ENCODE measurements around the gene SH2D6. TPM values are rescaled to one million over a fixed set of nuclear protein-coding genes. Genes with fewer than 3 reads are reported as not detected.
"Not testable (repeated sequence)": the region's sequence is repeated elsewhere in the genome, so short reads cannot be mapped to it uniquely, and the experiment has no call there.

Gene SH2D6
- polyA plus RNA-seq, 1 donor from 2014 or later: not detected

DNA sequence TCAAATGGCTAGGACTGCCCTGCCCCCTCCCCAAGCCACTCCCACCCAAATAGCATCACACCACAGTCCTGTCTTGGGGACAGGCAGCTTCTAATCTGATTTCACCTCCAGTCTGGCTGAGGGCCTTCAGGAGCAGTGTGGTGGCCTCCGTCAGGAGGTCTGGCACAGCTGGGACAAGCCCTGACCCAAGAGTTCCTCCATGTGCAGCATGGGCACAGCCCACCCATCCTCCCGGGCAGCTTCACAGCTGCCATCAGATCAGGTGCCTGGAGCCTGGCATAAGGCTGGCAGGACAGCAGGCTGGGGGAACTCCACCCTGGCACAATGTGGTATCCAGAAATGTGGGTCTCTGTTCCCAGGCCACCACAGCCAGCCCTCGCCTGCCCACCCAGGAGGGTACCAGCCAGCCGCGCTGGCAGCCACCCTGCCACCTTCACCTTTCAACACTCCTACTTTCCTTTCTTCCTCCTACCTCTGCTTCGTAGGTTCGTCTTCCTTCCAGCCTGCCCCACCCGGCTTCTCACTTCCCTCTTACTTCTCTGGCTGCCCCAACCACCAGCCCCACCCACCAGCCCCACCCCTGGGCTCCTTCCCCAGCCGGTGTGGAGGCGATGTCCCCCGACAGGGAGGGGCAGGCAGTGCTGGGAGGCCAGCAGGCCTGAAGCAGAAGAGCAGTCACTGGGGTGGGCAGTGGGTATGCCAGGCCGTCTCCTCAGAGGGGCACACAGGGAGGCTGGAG is 8.5 kb upstream of the SH2D6 start, which contains the start of gene CAPG:
TSS of gene CAPG (minus strand) at position 522 of the 739 bp plus-strand sequence. CDS start 8,221 bp downstream, outside the sequence.
- Mint-ChIP-seq H3K4me3 (peak within 1 kb of the TSS; percentile 87 to 95 (median 92)), H3K27ac (peak within 1 kb of the TSS; percentile 85 to 95 (median 94)), H3K4me1 (peaks cover 34 to 47% (median 36%) of the 10 kb centered on the region in 3 donors), H3K36me3 (peaks cover 2% of the 10 kb centered on the region), H3K9me3 (no peaks in the 10 kb centered on the region), H3K27me3 (no peaks in the 10 kb centered on the region)

DNA sequence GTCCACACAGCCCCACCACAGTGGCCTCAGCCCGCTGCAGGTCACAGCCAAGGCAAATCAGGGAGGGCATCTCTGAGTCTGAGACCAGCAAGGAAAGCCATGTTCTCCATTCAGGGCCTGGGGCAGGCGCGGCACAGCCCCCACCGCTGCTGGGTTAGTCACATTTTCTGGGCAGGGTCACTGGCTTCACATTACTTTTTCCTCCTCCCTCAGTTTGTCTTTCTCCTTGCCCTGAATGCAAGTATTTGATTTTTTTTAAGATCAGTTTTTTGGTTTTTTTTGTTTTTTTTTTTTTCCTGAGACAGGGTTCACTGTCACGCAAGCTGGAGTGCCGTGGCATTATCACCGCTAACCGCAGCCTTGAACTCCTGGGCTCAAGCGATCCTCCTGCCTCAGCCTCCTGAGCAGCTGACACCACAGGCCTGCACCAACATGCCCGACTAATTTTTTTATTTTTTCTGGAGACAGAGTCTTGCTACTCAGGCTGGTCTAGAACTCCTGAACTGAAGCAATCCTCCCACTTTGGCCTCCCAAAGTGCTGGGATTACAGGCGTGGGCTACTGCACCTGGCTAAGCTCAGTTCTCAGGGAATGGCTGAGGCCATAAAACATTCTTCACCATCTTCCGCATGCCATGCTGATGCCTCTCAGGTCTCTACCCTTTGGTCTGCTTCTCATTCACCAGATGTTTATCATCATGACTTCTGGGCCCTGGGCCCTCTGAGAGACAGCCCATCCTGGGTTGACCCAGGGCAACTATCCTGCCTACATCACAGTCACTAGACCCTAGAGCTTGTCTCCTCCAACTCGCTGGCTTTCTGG is 7.7 kb upstream of the SH2D6 start:
- no peaks in the 10 kb centered on the region for H3K27me3 Mint-ChIP-seq
- peak overlapping the region; percentile 85 to 95 (median 94) for H3K27ac Mint-ChIP-seq
- H3K9me3 Mint-ChIP-seq: no peaks in the 10 kb centered on the region
- H3K4me1 Mint-ChIP-seq: peaks cover 29 to 43% (median 34%) of the 10 kb centered on the region in 3 donors
- peaks cover 2% of the 10 kb centered on the region for H3K36me3 Mint-ChIP-seq
- peak overlapping the region; percentile 87 to 95 (median 92) for H3K4me3 Mint-ChIP-seq

DNA sequence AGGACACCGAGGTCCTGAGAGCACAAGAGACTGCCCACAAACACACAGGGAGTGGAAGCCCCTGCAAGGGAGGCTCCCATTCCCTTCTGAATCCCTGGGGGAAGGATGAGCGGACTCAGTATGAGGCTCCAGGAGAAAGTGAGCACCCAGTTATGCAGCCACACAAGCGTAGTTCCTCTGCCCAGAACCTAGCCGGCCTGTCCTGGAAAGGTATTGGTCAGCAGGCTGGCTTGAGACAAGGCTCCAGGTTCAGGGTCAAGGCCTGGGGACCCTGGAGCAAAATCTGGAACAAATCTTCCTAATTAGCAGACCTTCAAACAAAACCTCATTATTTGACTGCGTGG is 7.1 kb upstream of the SH2D6 start:
- no peaks in the 10 kb centered on the region for H3K27me3 Mint-ChIP-seq
- peaks cover 2% of the 10 kb centered on the region for H3K36me3 Mint-ChIP-seq
- H3K4me3 Mint-ChIP-seq: peak overlapping the region in 3 of 4 donors; percentile 63 to 92 (median 87)
- H3K27ac Mint-ChIP-seq: peak overlapping the region in 2 of 3 donors; percentile 59 to 85
- peaks cover 30 to 40% (median 36%) of the 10 kb centered on the region in 3 donors for H3K4me1 Mint-ChIP-seq
- H3K9me3 Mint-ChIP-seq: no peaks in the 10 kb centered on the region

DNA sequence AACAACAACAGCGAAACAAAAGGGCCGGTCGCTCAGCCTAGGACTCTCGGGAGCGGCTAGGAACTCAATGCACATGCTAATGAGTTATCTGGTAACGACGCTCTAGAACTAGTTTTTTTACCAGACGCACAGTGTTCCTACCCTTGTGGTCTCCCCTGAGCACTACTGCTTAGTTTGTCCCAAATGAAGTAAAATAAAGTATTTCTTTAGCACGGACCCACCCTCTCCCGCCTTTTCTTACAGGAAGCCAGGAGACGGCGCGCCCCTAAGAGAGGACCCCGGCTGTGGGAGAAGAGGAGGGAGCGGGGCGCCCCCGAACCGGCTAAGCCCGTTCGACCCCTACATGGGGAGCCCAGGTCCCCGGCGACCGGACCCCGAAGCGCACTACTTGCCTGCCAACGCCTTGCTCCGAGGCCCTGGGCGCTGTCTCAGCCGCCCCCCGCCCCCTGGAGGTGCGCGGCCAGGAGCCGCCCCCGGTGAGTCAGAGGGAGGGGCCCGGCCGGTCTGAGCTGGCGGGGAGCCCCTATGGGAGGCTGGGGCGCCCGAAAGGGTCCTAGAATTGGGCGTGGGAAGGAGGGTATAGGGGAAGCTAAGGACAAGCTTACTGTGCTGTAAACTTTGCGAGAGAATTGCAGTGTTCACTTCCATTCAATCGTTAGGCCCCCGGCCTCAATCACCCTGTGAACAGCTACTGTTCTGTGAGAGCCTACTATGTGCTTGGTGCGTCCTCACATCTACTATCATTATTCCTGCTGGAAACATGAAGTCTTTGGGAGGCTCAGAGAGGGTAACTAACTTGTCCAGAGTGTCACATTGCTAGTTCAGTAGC is 4.7 kb upstream of the SH2D6 start:
- Mint-ChIP-seq H3K36me3 (no peaks in the 10 kb centered on the region), H3K27me3 (no peaks in the 10 kb centered on the region), H3K27ac (peak overlapping the region; percentile 16 to 83 (median 77)), H3K9me3 (no peaks in the 10 kb centered on the region), H3K4me3 (peak overlapping the region; percentile 86 to 99 (median 97)), H3K4me1 (peaks cover 18 to 34% (median 29%) of the 10 kb centered on the region in 3 donors)

DNA sequence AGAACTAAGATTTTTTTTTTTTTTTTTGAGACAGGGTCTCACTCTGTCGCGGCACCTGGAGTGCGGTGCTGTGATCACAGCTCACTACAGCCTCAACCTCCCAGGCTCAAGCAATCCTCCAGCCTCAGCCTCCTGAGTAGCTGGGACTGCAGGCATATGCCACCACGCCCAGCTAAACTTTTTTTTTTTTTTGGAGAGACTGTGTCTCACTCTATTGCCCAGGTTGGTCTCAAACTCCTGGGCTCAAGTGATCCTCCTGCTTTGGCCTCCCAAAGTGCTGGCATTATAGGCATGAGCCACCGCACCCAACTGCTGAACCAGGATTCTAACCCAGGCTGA is 4.1 kb upstream of the SH2D6 start:
- Mint-ChIP-seq H3K4me3 (peak overlapping the region in 2 of 4 donors; percentile 8 to 58), H3K4me1 (peaks cover 18 to 37% (median 28%) of the 10 kb centered on the region in 3 donors), H3K27ac (peak overlapping the region in 1 of 3 donors; percentile 71)
- H3K27me3 Mint-ChIP-seq, H3K9me3 Mint-ChIP-seq, H3K36me3 Mint-ChIP-seq: not testable (repeated sequence)

DNA sequence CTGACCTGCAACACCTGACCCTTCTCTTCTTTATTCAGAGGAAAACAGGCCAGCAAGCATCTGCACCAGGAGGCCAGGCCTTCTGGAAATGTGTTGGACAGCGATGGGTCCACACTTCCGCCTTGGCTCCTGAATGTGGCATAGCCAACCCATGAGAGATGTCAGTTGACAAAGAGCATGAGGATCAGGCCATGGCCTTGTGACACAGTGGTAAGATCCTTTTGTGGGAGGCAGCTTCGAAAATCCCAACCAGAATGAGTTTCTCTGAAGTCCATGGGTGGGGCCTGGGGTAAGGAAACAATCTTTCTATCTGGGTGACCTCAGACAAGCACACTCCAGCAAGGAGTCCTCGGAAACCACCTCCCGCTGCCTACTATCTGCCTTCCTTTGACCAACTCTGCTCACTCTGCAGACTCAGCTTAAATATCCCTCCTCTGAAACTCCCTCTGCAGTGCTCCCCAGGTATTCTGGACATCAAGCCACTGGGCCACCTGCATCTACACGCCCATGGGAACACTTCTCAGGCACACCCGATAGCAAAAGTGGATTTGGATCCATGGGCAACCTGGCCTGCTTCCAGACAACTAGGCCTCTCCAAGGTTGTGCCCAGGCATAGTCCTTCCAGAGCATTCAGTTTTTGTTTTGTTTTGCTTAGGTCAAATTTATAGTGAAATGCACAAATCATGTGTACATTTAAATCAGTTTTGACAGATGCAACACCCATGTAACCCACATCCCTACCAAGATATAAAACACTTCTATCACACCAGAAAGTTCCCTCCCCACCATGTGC is 3.6 kb upstream of the SH2D6 start:
- Mint-ChIP-seq H3K36me3 (no peaks in the 10 kb centered on the region), H3K4me1 (peaks cover 22 to 41% (median 28%) of the 10 kb centered on the region in 3 donors), H3K27ac (peak overlapping the region in 2 of 3 donors; percentile 10 to 71), H3K4me3 (peak overlapping the region in 3 of 4 donors; percentile 8 to 73 (median 58)), H3K9me3 (no peaks in the 10 kb centered on the region), H3K27me3 (no peaks in the 10 kb centered on the region)

DNA sequence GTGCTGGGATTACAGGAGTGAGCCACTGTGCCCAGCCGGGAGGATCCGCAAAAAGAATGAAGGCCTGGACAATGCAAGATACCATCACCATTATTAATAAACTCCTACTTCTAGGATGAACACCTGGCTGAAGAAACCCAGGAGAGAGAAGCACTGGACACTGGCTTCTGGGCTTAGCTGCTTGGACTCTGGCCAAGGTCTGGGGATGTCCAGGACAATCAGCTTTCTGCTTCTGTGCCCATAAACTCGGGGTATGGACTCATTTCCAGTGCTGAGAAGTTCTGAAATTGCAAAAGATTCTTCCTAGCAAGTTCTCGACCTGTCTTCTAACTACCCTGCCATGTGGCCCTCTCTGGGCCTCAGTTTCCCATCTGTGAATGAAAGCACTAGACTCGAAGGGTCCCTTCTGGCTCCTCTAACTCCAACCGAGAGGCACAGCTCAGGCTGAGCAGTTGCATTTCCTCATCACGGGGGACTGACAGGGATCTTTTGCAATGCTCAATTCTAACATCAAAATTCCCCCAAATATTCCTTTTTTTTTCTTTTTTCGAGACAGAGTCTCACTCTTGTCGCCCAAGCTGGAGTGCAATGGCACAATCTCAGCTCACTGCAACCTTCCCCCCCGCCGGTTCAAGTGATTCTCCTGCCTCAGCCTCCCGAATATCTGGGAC is 2.4 kb upstream of the SH2D6 start:
- Mint-ChIP-seq H3K4me1 (peaks cover 22 to 42% (median 25%) of the 10 kb centered on the region in 3 donors), H3K27ac (peak overlapping the region in 2 of 3 donors; percentile 10 to 16)

DNA sequence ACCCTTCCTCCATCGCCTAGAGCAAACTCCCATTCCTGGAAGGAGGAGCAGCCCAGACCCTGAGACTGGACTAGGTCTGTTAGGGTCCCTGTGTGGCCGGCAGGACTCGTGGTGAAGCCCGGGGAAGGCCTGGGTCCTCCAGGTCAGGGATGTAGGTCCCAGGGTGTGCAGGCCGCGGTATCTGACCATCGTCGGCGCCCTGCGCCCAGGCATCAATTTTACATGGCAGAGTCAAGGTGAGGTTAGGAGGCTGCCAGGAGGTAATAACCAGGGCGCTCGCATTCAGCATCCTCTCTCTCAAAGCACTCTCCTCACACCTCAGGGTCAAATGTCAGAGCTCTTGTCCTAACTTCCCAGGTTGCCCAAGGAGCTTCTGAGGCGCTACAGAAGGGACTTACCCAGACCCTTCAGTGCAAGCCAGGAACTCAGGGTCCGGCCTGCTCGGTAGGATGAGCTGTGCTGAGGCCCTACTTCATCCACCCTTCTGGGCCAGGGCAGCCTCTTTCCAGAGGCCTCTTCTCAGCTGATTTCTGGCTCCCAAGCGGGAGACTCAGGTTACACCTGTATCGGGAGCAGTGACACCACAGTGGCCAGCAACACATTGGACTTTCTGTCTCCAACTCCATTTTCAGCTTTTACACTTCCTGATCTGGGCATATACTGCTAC is 628 bp downstream of the SH2D6 start:
- peak overlapping the region; percentile 91 to 99 (median 94) for H3K27ac Mint-ChIP-seq
- peaks cover 16 to 31% (median 18%) of the 10 kb centered on the region in 3 donors for H3K4me1 Mint-ChIP-seq
- no peaks in the 10 kb centered on the region for H3K9me3 Mint-ChIP-seq
- H3K36me3 Mint-ChIP-seq: no peaks in the 10 kb centered on the region
- no peaks in the 10 kb centered on the region for H3K27me3 Mint-ChIP-seq
- peak overlapping the region; percentile 89 to 100 (median 98) for H3K4me3 Mint-ChIP-seq

More for the DNA sequence above, 2.4 kb upstream of the SH2D6 start:
- Mint-ChIP-seq H3K27me3 (no peaks in the 10 kb centered on the region), H3K36me3 (no peaks in the 10 kb centered on the region), H3K4me3 (peak overlapping the region in 1 of 4 donors; percentile 73), H3K9me3 (no peaks in the 10 kb centered on the region)

DNA sequence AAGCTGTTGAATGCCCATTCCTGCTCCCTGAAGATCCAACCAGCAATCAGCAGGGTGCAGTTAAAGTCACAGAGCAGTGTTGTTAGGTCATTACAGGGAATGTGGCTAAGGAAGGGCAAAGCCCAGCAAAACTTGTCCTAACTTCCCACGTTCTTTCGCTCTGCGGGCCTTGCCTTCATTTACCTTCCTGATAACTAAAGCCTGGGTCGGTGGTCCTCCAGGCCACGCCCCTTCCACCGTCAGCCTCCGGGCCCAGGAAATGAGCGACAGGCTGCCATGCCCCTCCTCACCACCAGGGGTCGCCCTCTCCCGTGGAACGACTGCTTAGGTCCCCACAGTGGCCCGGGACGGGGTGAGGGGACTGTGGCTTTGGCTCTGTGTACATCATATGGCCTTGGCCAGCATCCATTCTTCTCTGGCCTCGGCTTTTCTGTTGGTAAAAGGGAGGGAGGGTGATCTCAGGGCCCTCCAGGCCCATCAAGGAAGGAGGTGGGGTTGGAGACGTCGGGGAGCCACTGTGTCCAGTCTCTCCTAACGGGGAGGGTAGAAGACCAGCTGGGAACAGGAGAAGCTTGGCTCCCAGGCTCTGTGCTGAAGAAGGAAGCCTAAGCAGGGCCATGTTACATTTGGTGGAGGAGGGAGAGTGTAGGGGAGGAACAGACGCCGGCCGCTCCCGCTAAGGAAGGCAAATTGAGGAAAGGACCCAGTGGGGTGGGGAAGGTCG is 2.2 kb downstream of the SH2D6 start:
- Mint-ChIP-seq H3K27ac (peak overlapping the region in 2 of 3 donors; percentile 86 to 96), H3K27me3 (no peaks in the 10 kb centered on the region), H3K4me1 (peaks cover 15 to 24% (median 16%) of the 10 kb centered on the region in 3 donors), H3K4me3 (peak overlapping the region; percentile 65 to 89 (median 88)), H3K36me3 (no peaks in the 10 kb centered on the region), H3K9me3 (no peaks in the 10 kb centered on the region)

DNA sequence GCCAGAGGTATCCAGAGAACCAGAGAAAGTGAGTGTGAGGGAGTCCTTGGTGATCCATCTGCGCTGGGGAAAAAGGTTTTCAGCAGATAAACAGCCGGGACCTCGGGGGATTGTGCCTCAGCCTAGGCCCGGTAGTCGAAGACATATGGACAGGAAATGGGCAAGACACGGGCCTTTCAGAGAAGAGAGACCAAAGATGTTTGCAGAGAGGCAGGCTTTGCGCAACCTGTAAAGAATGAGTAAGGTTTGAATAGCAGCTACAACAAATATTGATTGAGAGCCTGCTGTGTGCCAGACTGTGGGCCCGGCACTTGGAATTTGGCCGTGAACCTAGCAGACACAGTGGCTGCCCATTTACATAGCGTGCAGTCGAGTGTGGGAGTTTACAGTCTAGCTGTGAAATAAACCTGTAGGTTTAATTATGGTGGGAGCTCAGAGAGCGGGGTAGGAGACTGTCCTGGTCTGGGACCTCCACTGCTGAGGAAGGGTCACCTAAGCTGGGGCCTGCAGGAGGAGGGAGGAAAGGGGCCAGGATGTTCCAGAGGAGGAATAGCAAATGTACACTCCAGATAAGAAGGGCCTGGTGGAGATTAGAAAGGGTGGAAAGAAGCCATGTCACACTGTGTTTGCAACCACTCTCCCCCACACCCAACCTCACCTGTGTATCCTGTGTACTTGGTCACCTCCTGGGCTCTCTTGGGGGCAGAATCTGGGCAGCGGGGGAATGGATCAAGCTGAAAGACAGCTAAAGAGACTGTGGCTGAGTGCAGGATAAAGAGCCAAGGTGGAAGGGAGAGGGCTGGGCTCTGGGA is 3.0 kb downstream of the SH2D6 start:
- Mint-ChIP-seq H3K27me3 (no peaks in the 10 kb centered on the region), H3K9me3 (no peaks in the 10 kb centered on the region), H3K36me3 (no peaks in the 10 kb centered on the region), H3K27ac (peak overlapping the region in 1 of 3 donors; percentile 86), H3K4me1 (peaks cover 15 to 21% (median 15%) of the 10 kb centered on the region in 3 donors), H3K4me3 (peak overlapping the region in 3 of 4 donors; percentile 54 to 89 (median 87))

DNA sequence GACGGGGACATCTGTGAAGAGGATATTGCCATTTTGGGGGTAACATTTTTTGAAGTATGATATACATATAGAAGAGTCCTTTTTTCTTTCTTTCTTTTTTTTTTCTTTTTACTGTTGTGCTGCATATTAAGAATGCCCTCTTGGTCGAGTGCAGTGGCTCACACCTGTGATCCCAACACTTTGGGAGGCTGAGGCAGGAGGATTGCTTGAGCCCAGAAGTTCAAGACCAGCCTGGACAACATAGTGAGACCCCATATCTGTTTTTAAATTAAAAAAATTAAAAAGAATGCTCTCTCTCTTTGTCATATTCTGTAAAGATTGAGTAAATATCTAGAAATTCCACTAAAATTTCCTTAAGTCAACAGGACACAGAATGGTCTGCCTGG is 3.6 kb downstream of the SH2D6 start:
- no peaks in the 10 kb centered on the region for H3K27me3 Mint-ChIP-seq
- peak overlapping the region in 3 of 4 donors; percentile 18 to 54 (median 38) for H3K4me3 Mint-ChIP-seq
- peaks cover 15 to 21% (median 15%) of the 10 kb centered on the region in 3 donors for H3K4me1 Mint-ChIP-seq
- H3K9me3 Mint-ChIP-seq: no peaks in the 10 kb centered on the region
- H3K36me3 Mint-ChIP-seq: no peaks in the 10 kb centered on the region
- peak overlapping the region in 1 of 3 donors; percentile 4 for H3K27ac Mint-ChIP-seq

DNA sequence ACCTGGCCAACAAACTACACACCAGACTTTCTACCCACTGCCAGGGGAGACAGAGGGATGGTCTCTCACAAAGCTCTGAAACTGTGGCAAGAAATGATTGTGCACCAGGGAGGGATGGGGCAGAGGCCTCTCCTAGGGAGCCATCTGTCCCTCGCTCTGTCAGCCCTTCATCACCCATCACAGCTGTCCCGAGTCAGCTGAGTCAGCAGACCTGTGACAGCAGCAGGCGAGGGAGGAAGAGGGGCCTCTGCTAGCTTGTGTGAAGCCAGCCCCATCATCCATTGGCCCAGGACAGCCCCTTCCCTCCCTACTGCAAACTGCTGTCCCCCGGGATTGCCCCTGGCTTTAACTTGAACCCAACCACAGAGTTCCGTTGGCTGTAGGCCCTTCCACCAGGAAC is 5.0 kb downstream of the SH2D6 start:
- Mint-ChIP-seq H3K36me3 (no peaks in the 10 kb centered on the region), H3K4me3 (peak overlapping the region in 1 of 4 donors; percentile 5), H3K27me3 (no peaks in the 10 kb centered on the region), H3K27ac (no peak overlapping the region), H3K9me3 (no peaks in the 10 kb centered on the region), H3K4me1 (peaks cover 15 to 16% (median 15%) of the 10 kb centered on the region in 3 donors)
